HepG2 (cell line): ENCODE results near the gene ZFPL1. TPM values are rescaled to one million over a fixed set of nuclear protein-coding genes. Genes with fewer than 3 reads are reported as not detected.
A peak's percentile ranks its signal among the peaks of the same experiment; 100 is the strongest.

Experiments
- ATAC-seq: fragments of 200-7000 bp; cut with Tn5 transposase; 3 replicates; pipeline ENCODE4 v1.9.1; 2020; ENCODE audit warnings: mild to moderate bottlenecking, moderate library complexity
- BruUV-seq: library from RNA; stranded (reverse); fragments of 400-500 nt; replicated peaks from 2 replicates; lab custom pipeline; 2021; lab: Mats Ljungman, UMichigan
- CTCF ChIA-PET: fragments of 300-600 bp; formaldehyde crosslinking; extraction: SDS; loops from one replicate; lab custom pipeline; 2021; ENCODE audit warnings: low total read pairs, inconsistent platforms, low intra/inter-chr PET ratio; lab: Yijun Ruan, JAX
- POLR2A ChIA-PET: fragments of 350-600 bp; sonication (Branson Sonifier 250); formaldehyde crosslinking; loops from one replicate; lab custom pipeline; 2020; ENCODE audit warnings: antibody characterized with exemption, inconsistent platforms; lab: Yijun Ruan, JAX
- DNase-seq: peaks from one replicate; pipeline ENCODE4 v3.0.0-alpha.2; 2015; ENCODE audit warnings: low spot score
- FAIRE-seq: peaks from 3 replicates; lab custom pipeline; 2011; peaks lifted over from hg19 to GRCh38; lab: Jason Lieb, UNC
- H2AFZ ChIP-seq: one replicate; pipeline ENCODE4 v1.6.1; 2011; ENCODE audit warnings: low read length, inconsistent platforms
- H3K27ac ChIP-seq: fragments of 300-600 bp; 3 replicates; pipeline ENCODE4 v1.8.0; 2011; ENCODE audit warnings: mixed run types, mild to moderate bottlenecking, mixed read lengths, low read length, inconsistent platforms; ENCODE audit not compliant: insufficient read depth; ENCODE audit errors: extremely low read length
- H3K27me3 ChIP-seq, 2 experiments: fragments of 200-600 bp in 1 of 2; 2 replicates in 1 of 2; 3 replicates in 1 of 2; pipeline versions ENCODE4 v1.6.0 to v1.8.0; 2011; ENCODE audit warnings: low read length in 2 of 2, mild to moderate bottlenecking in 2 of 2, moderate library complexity in 2 of 2, inconsistent platforms in 1 of 2; ENCODE audit not compliant: insufficient read depth in 2 of 2, control insufficient read depth in 1 of 2
- H3K36me3 ChIP-seq, 2 experiments: fragments of 200-600 bp in 1 of 2; replicated peaks in 1 of 2; 2 replicates in 1 of 2; 3 replicates in 1 of 2; pipeline versions ENCODE4 v1.5.1 to v1.8.0; 2011; ENCODE audit warnings: low read length in 2 of 2, inconsistent platforms in 1 of 2; ENCODE audit not compliant: insufficient read depth in 2 of 2, control insufficient read depth in 1 of 2
- H3K4me1 ChIP-seq: 2 replicates; pipeline ENCODE4 v1.5.1; 2012; ENCODE audit warnings: low read length, inconsistent platforms; ENCODE audit not compliant: insufficient read depth
- H3K4me2 ChIP-seq: 2 replicates; pipeline ENCODE4 v1.6.0; 2011; ENCODE audit warnings: low read depth, low read length, inconsistent platforms
- H3K4me3 ChIP-seq, 3 experiments: fragments of 200-600 bp in 1 of 3; sonication (generic), shearing (Covaris generic) in 1 of 3; replicated peaks in 1 of 3; 2 replicates each; pipeline ENCODE4 v1.5.1; 2011 to 2016; ENCODE audit warnings: low read length in 3 of 3, inconsistent platforms in 2 of 3, low read depth in 2 of 3, mild to moderate bottlenecking in 2 of 3, control low read depth in 1 of 3, mixed read lengths in 1 of 3; ENCODE audit not compliant: insufficient read depth in 1 of 3
- H3K79me2 ChIP-seq: one replicate; pipeline ENCODE4 v1.6.1; 2011; ENCODE audit warnings: low read length, inconsistent platforms; ENCODE audit not compliant: insufficient read depth
- H3K9ac ChIP-seq: 2 replicates; pipeline ENCODE4 v1.6.0; 2011; ENCODE audit warnings: mild to moderate bottlenecking, low read depth, low read length, inconsistent platforms; ENCODE audit not compliant: insufficient read depth
- H3K9me3 ChIP-seq: 2 replicates; pipeline ENCODE4 v1.5.1; 2012; ENCODE audit warnings: mild to moderate bottlenecking, low read length
- H4K20me1 ChIP-seq: 2 replicates; pipeline ENCODE4 v1.6.0; 2011; ENCODE audit warnings: inconsistent platforms, mild to moderate bottlenecking, low read length, moderate library complexity; ENCODE audit not compliant: insufficient read depth
- CC2D1A ChIP-seq: sonication (generic); formaldehyde crosslinking; IDR thresholded peaks from 2 replicates; pipeline ENCODE4 v1.8.1; 2023; ENCODE audit warnings: mild to moderate bottlenecking, missing genetic modification reagents
- ELF4 ChIP-seq: sonication (generic); formaldehyde crosslinking; IDR thresholded peaks from 2 replicates; pipeline ENCODE4 v1.5.0; 2020; ENCODE audit warnings: missing genetic modification reagents, mild to moderate bottlenecking, moderate library complexity, borderline replicate concordance
- FOXA3 ChIP-seq: IDR thresholded peaks from 2 replicates; pipeline ENCODE4 v1.6.1; 2016; ENCODE audit warnings: missing genetic modification reagents, missing compliant biosample characterization
- FOXC1 ChIP-seq: sonication (generic); formaldehyde crosslinking; IDR thresholded peaks from 2 replicates; pipeline ENCODE4 v1.8.0; 2022; ENCODE audit warnings: mild to moderate bottlenecking, missing genetic modification reagents, borderline replicate concordance
- GATAD2A ChIP-seq: IDR thresholded peaks from 2 replicates; pipeline ENCODE4 v1.6.1; 2016
- PITX1 ChIP-seq: sonication (generic); formaldehyde crosslinking; IDR thresholded peaks from 2 replicates; pipeline ENCODE4 v1.5.1; 2020; ENCODE audit warnings: mild to moderate bottlenecking, missing genetic modification reagents
- RAD21 ChIP-seq: fragments of 450-650 bp; formaldehyde crosslinking; IDR thresholded peaks from 2 replicates; pipeline ENCODE4 v1.5.0; 2020; ENCODE audit warnings: mild to moderate bottlenecking
- SAP130 ChIP-seq: IDR thresholded peaks from 2 replicates; pipeline ENCODE4 v1.6.1; 2016; ENCODE audit warnings: low read depth
- THYN1 ChIP-seq: sonication (generic); formaldehyde crosslinking; IDR thresholded peaks from 2 replicates; pipeline ENCODE4 v1.8.1; 2023; ENCODE audit warnings: low read depth, mild to moderate bottlenecking, moderate library complexity, missing genetic modification reagents, borderline replicate concordance
- TOE1 ChIP-seq: sonication (generic); formaldehyde crosslinking; IDR thresholded peaks from 2 replicates; pipeline ENCODE4 v1.4.0; 2020; ENCODE audit warnings: mild to moderate bottlenecking, missing genetic modification reagents
- ZNF143 ChIP-seq: sonication (generic); formaldehyde crosslinking; IDR thresholded peaks from 2 replicates; pipeline ENCODE4 v1.4.0; 2020; ENCODE audit warnings: missing genetic modification reagents
- ZNF292 ChIP-seq: sonication (generic); formaldehyde crosslinking; IDR thresholded peaks from 2 replicates; pipeline ENCODE4 v1.8.1; 2022; ENCODE audit warnings: mild to moderate bottlenecking, low read depth, missing genetic modification reagents, borderline replicate concordance
- ZNF570 ChIP-seq: sonication (generic); formaldehyde crosslinking; IDR thresholded peaks from 2 replicates; pipeline ENCODE4 v1.4.0; 2020; ENCODE audit warnings: mild to moderate bottlenecking, missing genetic modification reagents, borderline replicate concordance
- ZSCAN22 ChIP-seq: sonication (generic); formaldehyde crosslinking; IDR thresholded peaks from 2 replicates; pipeline ENCODE4 v1.4.0; 2020; ENCODE audit warnings: mild to moderate bottlenecking, missing genetic modification reagents
- WGBS: methylation state at CpG from one replicate; pipeline ENCODE4 v1.1.6; 2017; ENCODE audit warnings: low lambda C conversion rate; 5-methylcytosine and 5-hydroxymethylcytosine counted together
- in situ Hi-C: cut with HindIII; loops from 2 replicates; pipeline ENCODE4 v1.10.0; 2017; ENCODE audit warnings: low pct_unique_long_range_greater_than_20kb; ENCODE audit not compliant: extremely low pct_ligation_motif_present
- intact Hi-C: fragments of 100-400 bp; cut with micrococcal nuclease; formaldehyde crosslinking; loops from one replicate; pipeline ENCODE4 v1.10.0; 2022; ENCODE audit not compliant: unreplicated experiment
- polyA plus RNA-seq, 8 experiments: library from polyadenylated mRNA; depleted of rRNA in 3 of 8; stranded (reverse) in 7 of 8; unstranded in 1 of 8; fragments of >200 nt; fragmentation: Illumina TruSeq in 4 of 8; extraction: Trizol in 4 of 8; gene quantifications; 2 replicates each; pipeline versions ENCODE4 v1.2.1 to v1.2.3, GENCODE V29; 2011 to 2016; ENCODE audit warnings: low read depth in 4 of 8, missing spikeins in 1 of 8, mixed read lengths in 1 of 8; ENCODE audit not compliant: insufficient read depth in 1 of 8
- total RNA-seq, 5 experiments: library from RNA; depleted of rRNA; stranded (reverse); fragments of >200 nt; fragmentation: Illumina TruSeq; extraction: Trizol; gene quantifications; 2 replicates each; pipeline ENCODE4 v1.2.3, GENCODE V29; 2016; ENCODE audit warnings: low read depth in 1 of 5
- TF ChIP-seq, protein P1 (sequence below): sonication (generic); formaldehyde crosslinking; conservative IDR thresholded peaks from 2 replicates; pipeline ENCODE4 v1.4.0; 2020; ENCODE audit warnings: missing genetic modification reagents

ZFPL1 gene
- total and polyA plus RNA-seq, 2 of the 13 experiments (the other 11 are each of a cell fraction or from before 2014, with no cell fraction given), result 32.2 to 56.0 TPM

DNA sequence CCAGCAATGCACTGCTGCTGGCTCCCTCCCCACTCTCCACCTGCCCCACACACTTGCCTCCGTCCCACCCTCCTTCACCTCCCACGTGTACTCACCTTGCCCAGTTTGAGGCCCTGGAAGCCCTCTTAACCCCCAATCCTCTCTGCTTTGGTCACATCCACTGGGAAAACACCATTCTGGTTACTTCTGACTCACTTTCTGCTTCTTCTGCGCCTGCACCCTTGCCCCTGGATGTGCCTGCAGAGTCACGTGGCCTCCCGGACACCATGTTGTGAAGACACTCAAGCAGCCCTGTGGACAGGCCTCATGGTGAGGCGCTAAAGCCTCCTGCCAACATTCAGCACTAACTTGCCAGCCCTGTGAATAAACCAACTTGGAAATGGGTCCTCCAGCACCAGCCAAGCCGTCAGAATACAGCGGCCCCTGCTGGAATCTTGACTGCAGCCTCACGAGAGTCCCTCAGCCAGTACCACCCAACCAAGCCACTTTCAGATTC is 23.1 kb upstream of the ZFPL1 start (continued):
- TF ChIP-seq, protein P1, sequence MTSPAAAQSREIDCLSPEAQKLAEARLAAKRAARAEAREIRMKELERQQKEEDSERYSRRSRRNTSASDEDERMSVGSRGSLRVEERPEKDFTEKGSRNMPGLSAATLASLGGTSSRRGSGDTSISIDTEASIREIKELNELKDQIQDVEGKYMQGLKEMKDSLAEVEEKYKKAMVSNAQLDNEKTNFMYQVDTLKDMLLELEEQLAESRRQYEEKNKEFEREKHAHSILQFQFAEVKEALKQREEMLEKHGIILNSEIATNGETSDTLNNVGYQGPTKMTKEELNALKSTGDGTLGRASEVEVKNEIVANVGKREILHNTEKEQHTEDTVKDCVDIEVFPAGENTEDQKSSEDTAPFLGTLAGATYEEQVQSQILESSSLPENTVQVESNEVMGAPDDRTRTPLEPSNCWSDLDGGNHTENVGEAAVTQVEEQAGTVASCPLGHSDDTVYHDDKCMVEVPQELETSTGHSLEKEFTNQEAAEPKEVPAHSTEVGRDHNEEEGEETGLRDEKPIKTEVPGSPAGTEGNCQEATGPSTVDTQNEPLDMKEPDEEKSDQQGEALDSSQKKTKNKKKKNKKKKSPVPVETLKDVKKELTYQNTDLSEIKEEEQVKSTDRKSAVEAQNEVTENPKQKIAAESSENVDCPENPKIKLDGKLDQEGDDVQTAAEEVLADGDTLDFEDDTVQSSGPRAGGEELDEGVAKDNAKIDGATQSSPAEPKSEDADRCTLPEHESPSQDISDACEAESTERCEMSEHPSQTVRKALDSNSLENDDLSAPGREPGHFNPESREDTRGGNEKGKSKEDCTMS (CRISPR knock-in tag), result no peak
- TF ChIP-seq ZNF143, result 0 out of 2 replicates have a peak, but pooled peaks have one; percentile 11
- TF ChIP-seq FOXC1 (CRISPR knock-in tag), result no peak; the same call in 1 of the 2 replicates
- peak; percentile 65 for TF ChIP-seq RAD21
- no peak for TF ChIP-seq GATAD2A (CRISPR knock-in tag)
- no peak for TF ChIP-seq SAP130 (CRISPR knock-in tag)
- TF ChIP-seq ELF4 (CRISPR knock-in tag), result no peak
- no peak for TF ChIP-seq ZNF570 (CRISPR knock-in tag)

GRCh38 chr11:65063532-65063931 is 20.5 kb upstream of the ZFPL1 start:
- H3K4me1 ChIP-seq, result peaks cover 63% of the 10 kb centered on the region
- in situ Hi-C loops (no loop called here), intact Hi-C loops (no loop called here)
- DNase-seq (no peak), FAIRE-seq (no peak), ATAC-seq (no peak)
- no peaks in the 10 kb centered on the region for H3K27me3 ChIP-seq
- TF ChIP-seq PITX1, result 0 out of 2 replicates have a peak, but pooled peaks have one; percentile 39
- no peak for TF ChIP-seq THYN1 (CRISPR knock-in tag)
- no peak for TF ChIP-seq FOXA3 (CRISPR knock-in tag)
- peak; percentile 85 for TF ChIP-seq ZSCAN22 (CRISPR knock-in tag)
- TF ChIP-seq TOE1 (CRISPR knock-in tag), result no peak
- no peak for TF ChIP-seq CC2D1A (CRISPR knock-in tag)
- no peak for TF ChIP-seq ZNF292 (CRISPR knock-in tag)
- no TSS peak for BruUV-seq
- no peak overlapping the region for H3K4me3 ChIP-seq
- H3K4me2 ChIP-seq, result no peak overlapping the region
- H3K9me3 ChIP-seq, result no peaks in the 10 kb centered on the region
- no peak overlapping the region for H3K27ac ChIP-seq
- H3K79me2 ChIP-seq, result no peaks in the 10 kb centered on the region
- no peak overlapping the region for H2AFZ ChIP-seq
- CTCF ChIA-PET, result no interaction called here
- H4K20me1 ChIP-seq, result no peaks in the 10 kb centered on the region
- no peak overlapping the region for H3K9ac ChIP-seq
- POLR2A ChIA-PET, result interaction anchor here (1.2 kb wide), 3 partner anchors 23 to 72 kb away, joined by 3 to 4 read pairs (median 4); partner anchors contain the start of genes SAC3D1 and SNX15
- WGBS, result no CpG with 5 or more reads among the region's 3 CpGs
- H3K36me3 ChIP-seq, result no peaks in the 10 kb centered on the region
